ENCODE measurements around the gene LRRN4CL.
A peak's percentile ranks its signal among the peaks of the same experiment; 100 is the strongest.

LRRN4CL gene

GRCh38 chr11:62645946-62646824 lies 43.1 kb downstream of the LRRN4CL start, which contains the start of gene GANAB:
GANAB (minus strand) TSS chr11:62646613; CDS start chr11:62646599, 14 bp downstream.
- peak; percentile 99 for DNase-seq

GRCh38 chr11:62645671-62645945 lies 43.7 kb downstream of the LRRN4CL start:
- no peak for DNase-seq

GRCh38 chr11:62644220-62644619 lies 45.1 kb downstream of the LRRN4CL start:
- no peak for DNase-seq

Measured in effector CD4-positive, alpha-beta T cell (primary cell).